ENCODE data around the gene CHPF2. TPM values are rescaled to one million over a fixed set of nuclear protein-coding genes. Genes with fewer than 3 reads are reported as not detected.

Gene CHPF2
- total and polyA plus RNA-seq, 2 of the 13 experiments (the other 11 are each of a cell fraction or from before 2014, with no cell fraction given), result 15.4 to 21.5 TPM

GRCh38 chr7:151195616-151196450 is 36.5 kb upstream of the CHPF2 start:
- H3K79me2 ChIP-seq (ENCODE audit: insufficient read depth, low read length), result no peaks in the 10 kb centered on the region
- WGBS (ENCODE audit: low lambda C conversion rate), result 4% methylated on average over 16 of the region's 19 CpGs
- H3K4me1 ChIP-seq (ENCODE audit: insufficient read depth, low read length), result no peaks in the 10 kb centered on the region
- no peak overlapping the region for H3K4me2 ChIP-seq (ENCODE audit: low read depth, low read length)
- BruUV-seq (replicated peaks), result no TSS peak
- no peak overlapping the region for H3K27ac ChIP-seq (ENCODE audit: extremely low read length, insufficient read depth, low read length)
- H3K4me3 ChIP-seq (replicated peaks in 1 of 3; ENCODE audit: insufficient read depth in 1 of 3, low read depth in 2 of 3, low read length in 3 of 3), result no peak overlapping the region
- no peaks in the 10 kb centered on the region for H4K20me1 ChIP-seq (ENCODE audit: insufficient read depth, low read length)
- DNase-seq (ENCODE audit: low spot score), result no peak
- FAIRE-seq, result no peak
- ATAC-seq, result no peak
- intact Hi-C loops (cut with micrococcal nuclease; ENCODE audit: unreplicated experiment), result no loop called here
- no peak overlapping the region for H2AFZ ChIP-seq (ENCODE audit: low read length)
- ChIA-PET POLR2A (no interaction called here), CTCF (ENCODE audit: low intra/inter-chr PET ratio, low total read pairs) (no interaction called here)
- H3K9ac ChIP-seq (ENCODE audit: insufficient read depth, low read depth, low read length), result no peak overlapping the region
- TF ChIP-seq, protein P1, sequence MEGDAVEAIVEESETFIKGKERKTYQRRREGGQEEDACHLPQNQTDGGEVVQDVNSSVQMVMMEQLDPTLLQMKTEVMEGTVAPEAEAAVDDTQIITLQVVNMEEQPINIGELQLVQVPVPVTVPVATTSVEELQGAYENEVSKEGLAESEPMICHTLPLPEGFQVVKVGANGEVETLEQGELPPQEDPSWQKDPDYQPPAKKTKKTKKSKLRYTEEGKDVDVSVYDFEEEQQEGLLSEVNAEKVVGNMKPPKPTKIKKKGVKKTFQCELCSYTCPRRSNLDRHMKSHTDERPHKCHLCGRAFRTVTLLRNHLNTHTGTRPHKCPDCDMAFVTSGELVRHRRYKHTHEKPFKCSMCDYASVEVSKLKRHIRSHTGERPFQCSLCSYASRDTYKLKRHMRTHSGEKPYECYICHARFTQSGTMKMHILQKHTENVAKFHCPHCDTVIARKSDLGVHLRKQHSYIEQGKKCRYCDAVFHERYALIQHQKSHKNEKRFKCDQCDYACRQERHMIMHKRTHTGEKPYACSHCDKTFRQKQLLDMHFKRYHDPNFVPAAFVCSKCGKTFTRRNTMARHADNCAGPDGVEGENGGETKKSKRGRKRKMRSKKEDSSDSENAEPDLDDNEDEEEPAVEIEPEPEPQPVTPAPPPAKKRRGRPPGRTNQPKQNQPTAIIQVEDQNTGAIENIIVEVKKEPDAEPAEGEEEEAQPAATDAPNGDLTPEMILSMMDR (CRISPR knock-in tag; IDR thresholded peaks at IDR 0.05), result peak; percentile 23; the same call in 1 of the 2 replicates
- TF ChIP-seq TCF7L2 (IDR thresholded peaks at IDR 0.05; ENCODE audit: low read depth, low read length) (no peak), ZNF460 (CRISPR knock-in tag; IDR thresholded peaks at IDR 0.05; ENCODE audit: borderline replicate concordance) (no peak), NR2F6 (IDR thresholded peaks at IDR 0.05) (no peak), NR2F6 (CRISPR knock-in tag; IDR thresholded peaks at IDR 0.05) (no peak), PAXIP1 (CRISPR knock-in tag; conservative IDR thresholded peaks at IDR 0.05) (no peak), ATF2 (CRISPR knock-in tag; IDR thresholded peaks at IDR 0.05) (no peak)
- no peaks in the 10 kb centered on the region for H3K36me3 ChIP-seq (replicated peaks in 1 of 2; ENCODE audit: control insufficient read depth in 1 of 2, insufficient read depth in 2 of 2, low read length in 2 of 2)
- H3K9me3 ChIP-seq (ENCODE audit: low read length), result no peaks in the 10 kb centered on the region
- peaks cover 16 to 92% of the 10 kb centered on the region in 2 experiments; a peak in 4 of 5 replicates for H3K27me3 ChIP-seq (ENCODE audit: control insufficient read depth in 1 of 2, insufficient read depth in 2 of 2, low read length in 2 of 2)
- in situ Hi-C loops (cut with HindIII; ENCODE audit: extremely low pct_ligation_motif_present, low pct_unique_long_range_greater_than_20kb), result loop anchor here (10.0 kb wide), 1 partner anchor 109 kb away; no protein-coding TSS in a partner anchor

Measured in HepG2 (cell line).